GM19099 (cell line): ENCODE measurements around the gene SCFD2.

Source experiments
- POLR2A ChIP-seq: IDR thresholded peaks from 3 replicates; pipeline ENCODE4 v1.6.1; 2011; ENCODE audit warnings: low read depth; ENCODE audit not compliant: insufficient read length; ENCODE audit errors: extremely low read depth

SCFD2 gene

DNA sequence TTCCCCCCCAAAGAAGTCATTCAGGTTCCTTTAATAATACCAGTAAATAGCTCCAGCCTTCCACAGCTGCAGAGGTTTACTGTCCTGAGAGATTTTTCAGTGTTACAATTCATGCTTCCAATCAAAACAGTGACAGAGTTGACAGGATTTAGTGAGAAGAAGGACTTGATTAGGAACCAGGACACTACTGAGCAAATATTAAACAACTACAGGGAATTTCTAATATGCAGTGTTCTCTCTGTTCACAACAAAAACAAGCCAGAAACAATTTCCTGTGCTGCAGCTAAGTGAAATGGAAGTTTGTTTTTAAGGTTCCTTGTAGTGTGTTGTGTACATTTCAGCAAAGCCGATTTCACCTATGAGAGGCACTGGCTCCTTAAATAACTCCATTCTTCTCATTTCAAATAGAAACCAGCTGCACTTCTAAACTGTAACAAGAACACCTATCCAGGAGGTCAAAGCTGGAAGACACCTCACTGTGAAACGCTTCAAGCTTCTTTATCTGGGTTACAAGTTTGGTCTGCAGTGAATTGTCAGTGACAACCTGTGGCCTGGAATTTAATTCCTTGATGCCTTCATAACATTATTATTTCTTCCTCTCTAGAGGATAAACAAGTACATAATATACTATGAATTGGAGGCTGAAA is 354.5 kb downstream of the SCFD2 start:
- TF ChIP-seq POLR2A: no peak

GRCh38 chr4:53010318-53010717 is 355.5 kb downstream of the SCFD2 start:
- no peak for TF ChIP-seq POLR2A

DNA sequence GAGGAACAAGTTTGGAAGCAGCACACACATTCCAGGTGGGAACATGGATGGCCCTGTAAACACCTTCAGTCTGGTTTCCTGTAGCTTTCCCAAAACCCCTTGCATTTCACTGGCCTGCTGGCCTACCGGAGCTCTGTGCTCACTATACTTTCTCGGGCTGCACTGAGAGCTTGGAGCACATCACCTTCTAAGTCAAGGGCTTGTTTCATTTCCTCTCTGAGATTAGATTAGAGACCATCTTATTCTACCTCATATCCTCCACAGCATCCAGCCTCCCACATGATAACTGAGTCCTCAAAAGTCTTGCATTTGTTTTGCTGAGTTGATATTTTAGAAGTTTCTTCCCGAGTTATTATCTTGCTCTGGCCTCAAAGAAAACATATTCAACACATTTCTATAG is 356.0 kb downstream of the SCFD2 start:
- no peak for TF ChIP-seq POLR2A

- no peak for TF ChIP-seq POLR2A
Measured at GRCh38 chr4:53007024-53007423, 358.8 kb downstream of the SCFD2 start.

- no peak for TF ChIP-seq POLR2A
Measured at GRCh38 chr4:53005808-53006207, 360.1 kb downstream of the SCFD2 start.

GRCh38 chr4:53005149-53005546 is 360.7 kb downstream of the SCFD2 start:
- TF ChIP-seq POLR2A: no peak

- no peak for TF ChIP-seq POLR2A
Measured at GRCh38 chr4:53004497-53005148, 361.2 kb downstream of the SCFD2 start.

DNA sequence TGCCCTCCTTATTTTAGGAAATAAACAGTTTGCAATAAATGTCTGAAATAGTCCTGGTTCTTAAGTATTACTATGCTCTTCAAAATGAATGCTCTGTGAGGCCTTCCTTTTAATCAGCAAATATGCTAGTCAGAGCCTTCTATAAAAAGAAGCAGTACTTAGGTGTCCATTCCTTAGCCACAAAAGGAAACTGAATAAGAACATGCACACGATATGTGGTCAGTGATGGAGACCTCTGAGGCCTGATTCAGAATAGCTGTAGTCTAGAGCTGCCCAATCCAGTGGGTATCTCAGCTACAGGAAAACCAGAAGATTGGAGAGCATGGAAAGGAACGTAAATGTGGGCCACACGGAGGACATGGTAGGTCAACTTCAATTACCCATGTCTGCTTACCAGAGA is 361.9 kb downstream of the SCFD2 start:
- TF ChIP-seq POLR2A: no peak

- no peak for TF ChIP-seq POLR2A
Measured at GRCh38 chr4:53000560-53000959, 365.3 kb downstream of the SCFD2 start.

- TF ChIP-seq POLR2A: no peak
Measured at GRCh38 chr4:52999626-53000025, 366.2 kb downstream of the SCFD2 start.

DNA sequence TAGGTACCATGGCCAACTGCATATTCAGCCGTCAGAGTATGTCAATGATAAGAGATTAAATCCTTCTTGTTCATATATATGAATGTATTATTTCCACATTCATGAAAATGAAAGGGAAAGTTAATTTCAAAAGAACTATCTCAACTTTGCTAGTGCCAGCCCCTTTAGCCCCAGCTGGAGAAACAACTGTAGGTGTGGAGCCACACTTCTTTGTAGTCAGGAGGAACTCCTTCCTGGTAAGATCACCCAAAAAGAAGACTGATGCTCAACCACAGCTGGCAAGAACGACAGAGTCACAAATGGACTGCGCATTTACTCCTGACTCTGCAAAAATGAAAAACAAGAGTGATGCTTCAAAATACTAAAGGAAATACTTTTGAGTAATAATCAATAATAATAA is 367.4 kb downstream of the SCFD2 start:
- TF ChIP-seq POLR2A: no peak

DNA sequence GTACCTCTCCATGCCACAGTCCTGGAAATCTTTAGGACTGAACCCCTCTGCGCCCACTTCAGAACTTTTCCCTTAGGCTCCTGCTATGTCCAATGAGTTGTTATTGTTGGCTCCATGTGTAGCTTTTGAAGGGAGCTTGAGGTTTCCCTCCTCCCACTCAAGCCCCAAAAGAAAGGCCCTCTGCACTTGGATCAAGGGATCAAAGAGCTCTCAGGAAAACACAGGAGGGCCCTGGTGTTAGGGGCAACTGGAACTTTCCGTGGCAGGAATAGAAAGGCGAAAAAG is 368.8 kb downstream of the SCFD2 start:
- no peak for TF ChIP-seq POLR2A

DNA sequence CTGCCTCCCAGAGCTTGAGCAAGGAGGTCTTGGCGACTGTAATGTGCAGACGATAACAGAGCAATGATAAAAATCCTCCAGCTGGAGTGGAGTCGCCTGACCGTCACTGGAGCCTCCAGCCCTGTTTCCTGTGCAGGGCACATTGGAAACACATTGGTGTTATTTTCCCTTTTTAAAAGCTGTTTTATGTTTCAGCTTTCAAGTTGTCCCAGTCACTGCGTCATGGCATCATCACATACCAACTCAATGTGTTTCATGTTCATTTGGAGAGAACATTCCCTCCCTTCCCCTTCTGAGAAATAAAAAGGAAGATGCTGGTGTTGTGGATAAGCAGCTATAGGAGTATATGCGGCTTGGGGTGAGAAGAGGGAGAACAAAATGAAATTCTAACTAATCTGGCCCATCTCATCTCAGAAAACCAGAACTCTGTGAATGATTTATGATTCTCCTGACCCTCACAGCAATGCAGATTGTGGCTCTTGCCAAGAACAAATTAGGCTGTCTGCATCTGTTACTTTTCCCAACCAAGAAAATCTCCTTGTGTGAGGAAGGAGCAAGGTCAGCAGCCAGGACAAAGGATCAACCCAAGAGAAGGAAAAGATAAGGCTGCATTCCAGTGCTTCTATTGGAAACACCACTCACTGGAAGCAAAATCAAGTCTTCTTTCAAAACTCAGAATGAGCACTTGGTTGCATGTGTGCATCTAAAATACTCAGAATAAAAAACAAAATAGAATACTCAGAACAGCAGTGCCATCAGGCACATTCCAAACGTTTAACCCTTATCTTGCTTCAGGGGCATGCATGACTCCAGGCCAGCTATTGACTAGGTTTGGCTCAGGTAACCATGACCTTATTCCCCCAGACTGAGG is 369.4 kb downstream of the SCFD2 start:
- no peak for TF ChIP-seq POLR2A

DNA sequence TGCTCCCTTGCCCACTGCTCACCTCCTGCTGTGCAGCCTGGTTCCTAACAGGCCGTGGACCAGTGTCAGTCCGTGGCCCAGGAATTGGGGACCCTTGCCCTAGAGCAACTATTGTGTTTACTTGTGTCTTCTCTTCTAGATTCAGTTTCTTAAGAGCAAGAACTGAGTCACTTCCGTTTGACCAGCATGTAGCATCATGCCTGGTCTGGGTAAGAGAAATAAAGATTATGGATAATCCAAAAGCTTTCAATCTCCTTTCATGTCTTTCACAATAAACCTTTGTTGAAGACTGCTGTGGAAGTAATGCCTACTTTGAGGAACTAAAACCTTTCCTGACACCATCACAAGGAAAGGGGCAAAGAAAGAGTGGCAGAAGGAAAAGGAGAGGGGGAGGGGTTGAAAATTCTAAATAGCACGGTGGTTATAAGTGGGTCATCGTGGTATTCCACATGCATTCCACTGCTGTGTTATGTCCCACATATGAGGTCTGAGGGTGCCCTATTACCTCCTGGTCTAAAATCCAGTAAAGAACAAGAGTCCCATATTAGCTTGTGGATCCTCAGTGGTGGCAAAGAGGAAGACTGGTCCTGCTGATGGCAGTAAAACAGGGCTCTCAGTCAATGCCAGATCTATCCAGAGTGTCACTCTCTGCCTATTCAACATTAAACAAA is 370.4 kb downstream of the SCFD2 start:
- TF ChIP-seq POLR2A: no peak

- TF ChIP-seq POLR2A: no peak
Measured at GRCh38 chr4:52994567-52994966, 371.3 kb downstream of the SCFD2 start.

DNA sequence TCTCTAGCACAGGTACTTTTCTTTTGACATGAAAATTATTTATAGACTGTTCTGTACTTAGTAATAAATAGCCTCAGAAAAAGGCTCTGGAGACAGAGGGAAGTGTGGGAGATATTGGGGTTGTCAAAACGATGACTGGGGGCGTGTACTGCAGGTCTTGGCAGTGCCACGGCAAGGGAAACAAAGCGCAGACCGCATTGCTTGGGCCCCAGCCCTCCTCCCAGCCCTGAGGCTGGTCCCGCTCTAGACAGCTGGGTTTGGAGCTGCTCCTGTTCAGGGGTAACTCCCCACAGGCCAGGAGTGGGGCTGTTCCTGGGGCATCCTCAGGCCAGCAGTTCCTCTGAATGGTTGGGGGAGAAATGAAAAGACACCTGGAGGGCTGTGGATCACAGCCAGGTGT is 372.1 kb downstream of the SCFD2 start:
- no peak for TF ChIP-seq POLR2A

- no peak for TF ChIP-seq POLR2A
Measured at GRCh38 chr4:52991472-52991871, 374.4 kb downstream of the SCFD2 start.
